Endometrial microvascular endothelial cells (primary cell): ENCODE data around the gene SGIP1. TPM values are rescaled to one million over a fixed set of nuclear protein-coding genes. Genes with fewer than 3 reads are reported as not detected.
"Not testable (repeated sequence)": the region's sequence is repeated elsewhere in the genome, so short reads cannot be mapped to it uniquely, and the experiment has no call there.

Experiments
- in situ Hi-C: cut with HindIII; loops from 2 replicates; pipeline ENCODE4 v1.10.0; 2017; ENCODE audit warnings: low sequenced_read_pairs, low pct_unique_long_range_greater_than_20kb; ENCODE audit errors: inconsistent ontology term
- total RNA-seq: library from RNA; depleted of rRNA; stranded (reverse); fragments of >200 nt; gene quantifications from one replicate; pipeline ENCODE4 v1.2.3, GENCODE V29; 2015; ENCODE audit errors: inconsistent ontology term

The SGIP1 gene
- total RNA-seq, 1 donor from 2014 or later: 0.46 TPM

GRCh38 chr1:66692681-66693080, 158.7 kb downstream of the SGIP1 start:
- in situ Hi-C loops: no loop called here

GRCh38 chr1:66693856-66694255, 159.9 kb downstream of the SGIP1 start:
- in situ Hi-C loops: no loop called here

- in situ Hi-C loops: no loop called here
These were observed 161.2 kb downstream of the SGIP1 start for GRCh38 chr1:66695116-66695515.

- in situ Hi-C loops: no loop called here
These were observed 162.8 kb downstream of the SGIP1 start for GRCh38 chr1:66696771-66697170.

- in situ Hi-C loops: no loop called here
These were observed 165.3 kb downstream of the SGIP1 start for GRCh38 chr1:66699213-66699612.

GRCh38 chr1:66704177-66704875, 170.4 kb downstream of the SGIP1 start:
- in situ Hi-C loops: loop anchor here (25.0 kb wide), 1 partner anchor 167 kb away; the partner anchor contains the start of gene SGIP1

GRCh38 chr1:66705110-66705509, 171.2 kb downstream of the SGIP1 start:
- in situ Hi-C loops: loop anchor here (25.0 kb wide), 1 partner anchor 168 kb away; the partner anchor contains the start of gene SGIP1

DNA sequence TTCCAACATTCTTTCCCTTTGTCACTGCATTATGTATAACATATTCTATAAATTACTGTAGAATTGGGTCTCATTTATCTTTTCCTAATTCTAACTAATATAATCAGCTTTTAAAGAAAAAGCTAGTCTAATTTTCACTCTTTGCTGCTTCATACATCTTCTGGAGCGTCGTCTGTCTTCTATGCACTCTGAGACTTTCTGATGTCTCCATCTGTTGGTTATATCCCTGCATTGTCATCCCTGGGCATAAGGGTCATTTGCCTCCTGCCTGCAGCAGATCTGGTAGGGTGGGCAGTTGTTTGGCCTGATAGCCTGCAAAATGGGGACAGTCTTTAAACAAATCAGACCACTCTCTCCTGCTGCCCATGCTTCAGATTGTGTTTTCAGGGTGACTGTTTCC, 177.5 kb downstream of the SGIP1 start:
- in situ Hi-C loops: loop anchor here (25.0 kb wide), 1 partner anchor 174 kb away; the partner anchor contains the start of gene SGIP1

DNA sequence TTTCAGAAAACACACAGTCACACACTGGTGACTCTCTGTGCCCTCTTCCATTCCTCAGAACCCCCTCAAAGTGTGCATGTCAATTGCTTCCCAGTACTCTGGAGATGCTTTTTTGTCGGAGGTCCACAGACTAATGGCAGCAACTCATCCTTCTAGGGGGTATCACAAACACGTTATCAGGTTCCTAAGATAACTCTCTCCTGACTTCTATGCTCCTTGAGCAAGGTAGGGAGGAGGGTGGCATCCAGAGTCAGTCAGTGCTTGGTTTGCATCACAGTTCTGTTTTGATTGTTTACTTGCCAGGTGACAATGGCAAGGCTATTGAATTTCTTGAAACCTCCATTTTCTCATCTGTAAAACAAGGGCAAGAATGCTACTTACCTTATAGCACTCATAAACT, 178.9 kb downstream of the SGIP1 start:
- in situ Hi-C loops: loop anchor here (25.0 kb wide), 1 partner anchor 176 kb away; the partner anchor contains the start of gene SGIP1

GRCh38 chr1:66723985-66724384, 190.0 kb downstream of the SGIP1 start:
- in situ Hi-C loops: loop anchor here (25.0 kb wide), 1 partner anchor 187 kb away; the partner anchor contains the start of gene SGIP1

DNA sequence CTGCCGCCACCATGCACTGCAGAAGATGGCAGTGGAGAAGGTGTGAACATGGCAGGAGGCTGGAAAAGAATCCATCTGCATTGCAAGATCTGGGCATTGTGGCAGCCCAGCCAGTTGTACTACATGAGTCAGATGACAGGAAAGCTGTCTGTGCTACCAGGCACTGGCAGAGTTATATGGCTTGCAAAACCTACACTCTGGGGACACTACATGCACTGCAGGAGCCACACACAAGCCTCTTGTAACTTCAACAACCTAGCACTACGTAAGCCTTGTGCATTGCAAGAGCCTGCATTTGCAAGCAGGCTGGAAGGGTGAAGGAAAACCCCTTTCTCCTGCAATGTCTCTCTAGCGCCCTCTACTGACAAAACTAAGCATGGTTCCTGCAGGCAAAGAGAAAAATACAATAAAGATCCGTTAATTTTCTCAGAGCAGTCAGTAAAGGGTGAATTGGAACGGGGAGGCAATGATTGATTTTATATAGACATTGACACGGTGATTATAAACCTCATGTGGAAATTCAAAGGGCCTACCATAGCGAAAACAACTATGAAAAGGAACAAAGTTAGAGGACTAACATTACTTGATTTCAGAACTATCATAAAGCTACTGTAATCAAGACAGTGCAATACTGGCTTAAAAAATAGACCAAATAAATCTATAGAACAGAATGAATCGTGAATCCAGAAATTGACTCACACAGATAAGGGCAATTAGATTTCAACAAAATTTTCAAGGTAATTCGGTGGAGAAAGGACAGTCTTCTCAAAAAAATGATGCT, 192.1 kb downstream of the SGIP1 start:
- in situ Hi-C loops: no loop called here

- in situ Hi-C loops: no loop called here
These were observed 194.1 kb downstream of the SGIP1 start for GRCh38 chr1:66728021-66728420.

GRCh38 chr1:66728716-66729115, 194.8 kb downstream of the SGIP1 start:
- in situ Hi-C loops: not testable (repeated sequence)

DNA sequence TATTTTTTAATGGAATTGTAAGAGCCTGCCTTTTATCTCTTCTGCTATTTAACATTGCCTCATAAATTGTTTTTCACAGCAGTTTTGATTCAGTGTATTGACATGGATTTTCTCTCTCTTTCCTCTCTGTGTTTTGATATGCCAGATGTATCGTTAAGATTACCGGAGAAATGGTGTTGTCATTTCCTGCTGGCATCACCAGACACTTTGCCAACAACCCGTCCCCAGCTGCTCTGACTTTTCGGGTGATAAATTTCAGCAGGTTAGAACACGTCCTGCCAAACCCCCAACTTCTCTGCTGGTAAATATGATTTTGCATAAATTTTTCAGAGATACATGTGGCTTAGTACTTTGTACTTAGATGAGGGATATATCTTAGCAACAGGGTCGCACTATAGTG, 195.2 kb downstream of the SGIP1 start:
- in situ Hi-C loops: no loop called here

- in situ Hi-C loops: no loop called here
These were observed 195.6 kb downstream of the SGIP1 start for GRCh38 chr1:66729523-66729922.

DNA sequence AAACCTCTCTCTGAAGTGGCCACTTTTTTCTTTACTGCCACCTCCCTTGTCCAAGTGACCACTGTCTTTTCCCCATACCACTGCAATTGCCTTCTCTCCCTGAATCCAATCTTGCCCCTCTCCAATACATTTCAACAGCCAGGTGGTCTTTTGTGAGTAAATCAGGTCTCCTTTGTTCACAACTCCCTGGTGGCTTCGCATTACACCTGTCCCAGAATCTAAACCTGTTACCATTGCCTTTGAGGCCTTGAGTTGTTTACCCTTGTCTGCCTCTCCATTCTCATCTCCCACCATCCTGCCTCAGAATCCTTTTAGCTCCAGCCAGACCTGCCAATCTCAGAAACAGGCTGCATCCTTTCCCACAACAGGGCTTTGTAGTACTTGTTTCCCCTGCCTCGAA, 196.5 kb downstream of the SGIP1 start:
- in situ Hi-C loops: no loop called here

DNA sequence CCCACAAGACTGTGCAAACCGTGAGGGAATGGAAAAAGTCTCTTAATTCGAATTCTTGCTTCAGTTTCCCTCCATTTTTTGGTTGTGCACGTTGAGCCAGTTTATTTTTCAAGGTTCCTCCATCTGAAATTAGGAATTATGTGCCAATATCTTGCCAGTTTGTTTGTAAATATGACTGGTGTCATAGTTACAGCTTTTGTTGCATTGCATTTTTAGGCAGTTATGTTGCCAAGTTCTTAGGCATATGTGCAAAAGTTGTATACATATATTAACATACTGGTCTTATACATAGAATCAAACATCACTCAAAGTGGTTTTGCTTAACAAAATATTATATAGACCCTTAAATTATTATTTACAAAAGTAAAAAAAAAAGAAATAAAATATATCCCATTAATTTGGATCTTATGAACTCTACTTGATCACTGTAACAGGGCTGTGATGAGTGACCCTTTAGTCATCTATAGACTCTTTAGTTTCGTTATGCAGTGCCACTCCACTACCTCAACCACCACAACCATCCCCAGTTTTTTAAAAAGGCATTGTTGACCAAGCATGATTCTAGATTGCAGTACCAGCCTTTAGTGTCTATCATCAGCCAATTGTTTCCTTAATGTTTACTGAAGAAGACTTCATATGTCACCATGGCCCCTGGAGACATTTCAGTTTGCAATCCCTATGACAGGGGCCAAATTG, 197.4 kb downstream of the SGIP1 start:
- in situ Hi-C loops: no loop called here

DNA sequence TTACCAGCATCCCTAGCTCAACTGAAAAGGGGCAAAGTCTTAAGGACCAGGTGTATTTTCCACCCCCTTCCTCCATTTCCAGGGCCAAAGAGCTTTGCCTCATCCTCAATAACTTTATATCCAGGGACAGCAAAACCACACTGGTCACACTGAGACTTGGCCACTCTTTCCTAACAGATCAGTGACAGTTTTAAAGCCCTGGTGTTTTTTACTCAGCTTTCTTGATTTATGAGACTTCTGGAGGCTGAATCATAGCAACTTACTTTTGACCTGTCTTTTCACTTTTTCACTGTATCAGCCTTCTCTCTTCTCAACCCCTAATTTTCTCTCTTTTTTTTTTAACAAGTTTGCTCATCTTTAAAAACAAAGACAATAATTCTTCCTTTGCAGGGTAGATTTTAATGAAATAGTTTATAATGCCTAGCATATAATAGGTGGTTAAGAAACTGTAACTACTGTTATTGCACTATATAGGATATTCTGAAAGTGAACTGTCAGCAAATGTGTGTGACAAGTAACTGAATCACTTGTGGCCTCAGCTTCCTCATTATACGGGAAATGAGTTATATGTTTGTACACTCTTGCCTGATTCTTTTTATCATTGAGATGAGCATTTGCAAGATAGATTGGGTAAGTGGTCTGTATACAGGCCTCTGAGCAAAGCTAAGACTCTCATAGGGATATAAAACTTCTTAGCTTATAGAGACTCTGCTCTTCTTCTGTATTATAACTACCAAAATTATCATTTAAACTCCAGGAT, 198.6 kb downstream of the SGIP1 start:
- in situ Hi-C loops: no loop called here
